OCI-LY1 (cell line): ENCODE measurements around the gene UMAD1.

ENCODE experiments used
- EZH2 ChIP-seq: fragments of 200-600 bp; sonication (generic), shearing (Covaris generic); IDR thresholded peaks from 2 replicates; pipeline ENCODE4 v1.8.0; 2017; ENCODE audit warnings: borderline replicate concordance, mixed run types, mild to moderate bottlenecking, antibody characterized with exemption, low read length, moderate library complexity, mixed read lengths
- TF ChIP-seq, protein P1 (sequence below): fragments of 200-600 bp; sonication (generic), shearing (Covaris generic); IDR thresholded peaks from 2 replicates; pipeline ENCODE4 v1.5.1; 2017; ENCODE audit warnings: mild to moderate bottlenecking, antibody characterized with exemption, low read length, moderate library complexity, mixed read lengths

- TF ChIP-seq, protein P1, sequence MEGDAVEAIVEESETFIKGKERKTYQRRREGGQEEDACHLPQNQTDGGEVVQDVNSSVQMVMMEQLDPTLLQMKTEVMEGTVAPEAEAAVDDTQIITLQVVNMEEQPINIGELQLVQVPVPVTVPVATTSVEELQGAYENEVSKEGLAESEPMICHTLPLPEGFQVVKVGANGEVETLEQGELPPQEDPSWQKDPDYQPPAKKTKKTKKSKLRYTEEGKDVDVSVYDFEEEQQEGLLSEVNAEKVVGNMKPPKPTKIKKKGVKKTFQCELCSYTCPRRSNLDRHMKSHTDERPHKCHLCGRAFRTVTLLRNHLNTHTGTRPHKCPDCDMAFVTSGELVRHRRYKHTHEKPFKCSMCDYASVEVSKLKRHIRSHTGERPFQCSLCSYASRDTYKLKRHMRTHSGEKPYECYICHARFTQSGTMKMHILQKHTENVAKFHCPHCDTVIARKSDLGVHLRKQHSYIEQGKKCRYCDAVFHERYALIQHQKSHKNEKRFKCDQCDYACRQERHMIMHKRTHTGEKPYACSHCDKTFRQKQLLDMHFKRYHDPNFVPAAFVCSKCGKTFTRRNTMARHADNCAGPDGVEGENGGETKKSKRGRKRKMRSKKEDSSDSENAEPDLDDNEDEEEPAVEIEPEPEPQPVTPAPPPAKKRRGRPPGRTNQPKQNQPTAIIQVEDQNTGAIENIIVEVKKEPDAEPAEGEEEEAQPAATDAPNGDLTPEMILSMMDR, result no peak
- TF ChIP-seq EZH2, result no peak
These were observed 53.3 kb downstream of the UMAD1 start for GRCh38 chr7:7693881-7694280.
